Stimulated activated CD8-positive, alpha-beta memory T cell treated with anti-CD3 and anti-CD28 coated beads, Interleukin-4, amount 100 ng/mL, for 48 hours (primary cell): ENCODE results near the gene TLE1.

Experiments
- DNase-seq: peaks from one replicate; pipeline ENCODE4 v3.0.0-alpha.2; 2020

The TLE1 gene

GRCh38 chr9:81686614-81687520 is 2.5 kb downstream of the TLE1 start:
- peak; percentile 54 for DNase-seq

- DNase-seq, result no peak
These were observed 3.4 kb downstream of the TLE1 start for GRCh38 chr9:81685763-81686613.

- no peak for DNase-seq
These were observed 4.7 kb downstream of the TLE1 start for GRCh38 chr9:81684635-81685034.

GRCh38 chr9:81683704-81684103 is 5.6 kb downstream of the TLE1 start:
- DNase-seq, result no peak

GRCh38 chr9:81683238-81683637 is 6.1 kb downstream of the TLE1 start:
- no peak for DNase-seq

- DNase-seq, result no peak
These were observed 6.5 kb downstream of the TLE1 start for GRCh38 chr9:81682797-81683196.

GRCh38 chr9:81682177-81682576 is 7.2 kb downstream of the TLE1 start:
- DNase-seq, result no peak

GRCh38 chr9:81680506-81680905 is 8.8 kb downstream of the TLE1 start:
- DNase-seq, result no peak

- no peak for DNase-seq
These were observed 9.3 kb downstream of the TLE1 start for GRCh38 chr9:81680006-81680405.

GRCh38 chr9:81678088-81678487 is 11.3 kb downstream of the TLE1 start:
- no peak for DNase-seq

- no peak for DNase-seq
These were observed 13.0 kb downstream of the TLE1 start for GRCh38 chr9:81676395-81676794.

- no peak for DNase-seq
These were observed 16.0 kb downstream of the TLE1 start for GRCh38 chr9:81673310-81673709.

GRCh38 chr9:81671880-81672280 is 17.5 kb downstream of the TLE1 start:
- DNase-seq, result no peak

GRCh38 chr9:81669866-81670265 is 19.5 kb downstream of the TLE1 start:
- no peak for DNase-seq

GRCh38 chr9:81669041-81669651 is 20.2 kb downstream of the TLE1 start:
- no peak for DNase-seq

GRCh38 chr9:81666123-81666522 is 23.2 kb downstream of the TLE1 start:
- DNase-seq, result no peak

- DNase-seq, result no peak
These were observed 23.9 kb downstream of the TLE1 start for GRCh38 chr9:81665322-81665871.

GRCh38 chr9:81664638-81665222 is 24.6 kb downstream of the TLE1 start:
- DNase-seq, result no peak

GRCh38 chr9:81661339-81661738 is 28.0 kb downstream of the TLE1 start:
- no peak for DNase-seq

GRCh38 chr9:81656871-81657337 is 32.4 kb downstream of the TLE1 start:
- DNase-seq, result no peak

- DNase-seq, result no peak
These were observed 33.3 kb downstream of the TLE1 start for GRCh38 chr9:81656004-81656403.

- no peak for DNase-seq
These were observed 36.1 kb downstream of the TLE1 start for GRCh38 chr9:81653240-81653639.
